Smooth muscle cell (in vitro differentiated cells): ENCODE measurements around the gene IKZF2. TPM values are rescaled to one million over a fixed set of nuclear protein-coding genes. Genes with fewer than 3 reads are reported as not detected.

Experiments used
- DNase-seq: peaks from one replicate; lab custom pipeline; 2025; ENCODE audit not compliant: unreplicated experiment; lab: John Stamatoyannopoulos, UW
- H2AFZ ChIP-seq: fragments of 200-600 bp; sonication (generic); 2 replicates; pipeline ENCODE4 v1.6.0; 2016; ENCODE audit warnings: antibody characterized with exemption, low read depth, mild to moderate bottlenecking
- H3F3A ChIP-seq: fragments of 200-600 bp; sonication (generic); 2 replicates; pipeline ENCODE4 v1.6.0; 2017; ENCODE audit warnings: antibody characterized with exemption, low read depth
- H3K27ac ChIP-seq: fragments of 200-600 bp; sonication (generic); 2 replicates; pipeline ENCODE4 v1.5.1; 2016; ENCODE audit warnings: low read depth, mild to moderate bottlenecking
- H3K27me3 ChIP-seq: fragments of 200-600 bp; sonication (generic); 2 replicates; pipeline ENCODE4 v1.6.1; 2016; ENCODE audit warnings: low read depth, mild to moderate bottlenecking
- H3K36me3 ChIP-seq: fragments of 200-600 bp; sonication (generic); 2 replicates; pipeline ENCODE4 v1.5.1; 2016; ENCODE audit warnings: low read depth
- H3K4me1 ChIP-seq: fragments of 200-600 bp; sonication (generic); 2 replicates; pipeline ENCODE4 v1.5.1; 2016; ENCODE audit warnings: low read depth
- H3K4me2 ChIP-seq: fragments of 200-600 bp; sonication (generic); 2 replicates; pipeline ENCODE4 v1.6.0; 2016; ENCODE audit warnings: mild to moderate bottlenecking
- H3K4me3 ChIP-seq: fragments of 200-600 bp; sonication (generic); 2 replicates; pipeline ENCODE4 v1.5.1; 2016; ENCODE audit warnings: mild to moderate bottlenecking
- H3K79me2 ChIP-seq: fragments of 200-600 bp; sonication (generic); 2 replicates; pipeline ENCODE4 v1.6.0; 2016; ENCODE audit warnings: low read depth, mild to moderate bottlenecking
- H3K9ac ChIP-seq: fragments of 200-600 bp; sonication (generic); 2 replicates; pipeline ENCODE4 v1.6.0; 2016; ENCODE audit warnings: low read depth
- H3K9me3 ChIP-seq: fragments of 200-600 bp; sonication (generic); replicated peaks from 2 replicates; pipeline ENCODE4 v1.5.1; 2016; ENCODE audit warnings: low read depth
- H4K20me1 ChIP-seq: fragments of 200-600 bp; sonication (generic); 2 replicates; pipeline ENCODE4 v1.6.0; 2016; ENCODE audit warnings: low read depth
- CTCF ChIP-seq: fragments of 200-600 bp; sonication (generic); IDR thresholded peaks from 2 replicates; pipeline ENCODE4 v1.5.1; 2017; ENCODE audit warnings: borderline replicate concordance, mild to moderate bottlenecking, antibody characterized with exemption; ENCODE audit not compliant: insufficient read depth, poor library complexity, severe bottlenecking
- WGBS: methylation state at CpG from one replicate; pipeline ENCODE4 v1.1.7; 2016; ENCODE audit warnings: low lambda C conversion rate; 5-methylcytosine and 5-hydroxymethylcytosine counted together
- polyA plus RNA-seq: library from polyadenylated mRNA; unstranded; fragments of >200 nt; fragmentation: Nextera tagmentation; extraction: Ambion mirVana; gene quantifications from 2 replicates; pipeline ENCODE4 v1.2.1, GENCODE V29; 2016
- total RNA-seq: library from RNA; depleted of rRNA; stranded (reverse); fragments of >200 nt; gene quantifications from 2 replicates; pipeline ENCODE4 v1.2.3, GENCODE V29; 2014

The IKZF2 gene
- total and polyA plus RNA-seq, 2 experiments from 2014 or later = 0.69 to 16.5 TPM

- Histone ChIP-seq H3K4me1 (no peaks in the 10 kb centered on the region), H3F3A (no peaks in the 10 kb centered on the region), H3K36me3 (no peaks in the 10 kb centered on the region), H3K27ac (no peak overlapping the region), H4K20me1 (no peaks in the 10 kb centered on the region), H3K4me3 (no peak overlapping the region), H3K4me2 (no peak overlapping the region), H3K9ac (no peak overlapping the region), H3K79me2 (no peaks in the 10 kb centered on the region), H3K27me3 (no peaks in the 10 kb centered on the region), H3K9me3 (no peaks in the 10 kb centered on the region), H2AFZ (no peak overlapping the region)
- no peak for TF ChIP-seq CTCF
- 92% methylated on average over 2 of the region's 2 CpGs for WGBS
- DNase-seq = no peak
Measured at GRCh38 chr2:212977152-212977551, 174.3 kb downstream of the IKZF2 start.

GRCh38 chr2:212975333-212975732 lies 176.1 kb downstream of the IKZF2 start:
- H3K9ac ChIP-seq = no peak overlapping the region
- no peaks in the 10 kb centered on the region for H3K9me3 ChIP-seq

GRCh38 chr2:212974692-212975091 lies 176.7 kb downstream of the IKZF2 start:
- H3K27ac ChIP-seq = peak overlapping the region; percentile 66
- 61% methylated on average over 2 of the region's 2 CpGs for WGBS
- no peak for TF ChIP-seq CTCF

More at GRCh38 chr2:212975333-212975732, 176.1 kb downstream of the IKZF2 start:
- H3F3A ChIP-seq = no peaks in the 10 kb centered on the region
- no peaks in the 10 kb centered on the region for H4K20me1 ChIP-seq
- no peaks in the 10 kb centered on the region for H3K79me2 ChIP-seq
- DNase-seq = no peak
- no peaks in the 10 kb centered on the region for H3K36me3 ChIP-seq
- no peaks in the 10 kb centered on the region for H3K27me3 ChIP-seq
- H2AFZ ChIP-seq = no peak overlapping the region
- no peaks in the 10 kb centered on the region for H3K4me1 ChIP-seq
- TF ChIP-seq CTCF = no peak
- no peak overlapping the region for H3K4me3 ChIP-seq
- peak overlapping the region; percentile 66 for H3K27ac ChIP-seq
- no peak overlapping the region for H3K4me2 ChIP-seq
- 62% methylated on average over 1 of the region's 1 CpG for WGBS

GRCh38 chr2:212973347-212973746 lies 178.1 kb downstream of the IKZF2 start:
- no peak for DNase-seq
- Histone ChIP-seq H2AFZ (no peak overlapping the region), H4K20me1 (no peaks in the 10 kb centered on the region), H3K36me3 (no peaks in the 10 kb centered on the region), H3K4me3 (no peak overlapping the region), H3F3A (no peaks in the 10 kb centered on the region), H3K27me3 (no peaks in the 10 kb centered on the region), H3K79me2 (no peaks in the 10 kb centered on the region), H3K4me1 (peaks cover 6% of the 10 kb centered on the region), H3K9ac (no peak overlapping the region), H3K4me2 (no peak overlapping the region), H3K27ac (no peak overlapping the region), H3K9me3 (no peaks in the 10 kb centered on the region)
- WGBS = 80% methylated on average over 3 of the region's 3 CpGs
- TF ChIP-seq CTCF = no peak

More at GRCh38 chr2:212974692-212975091, 176.7 kb downstream of the IKZF2 start:
- Histone ChIP-seq H3F3A (no peaks in the 10 kb centered on the region), H2AFZ (no peak overlapping the region), H4K20me1 (no peaks in the 10 kb centered on the region), H3K27me3 (no peaks in the 10 kb centered on the region), H3K4me3 (no peak overlapping the region), H3K4me2 (no peak overlapping the region), H3K79me2 (no peaks in the 10 kb centered on the region), H3K36me3 (no peaks in the 10 kb centered on the region), H3K9me3 (no peaks in the 10 kb centered on the region), H3K9ac (no peak overlapping the region), H3K4me1 (no peaks in the 10 kb centered on the region)
- no peak for DNase-seq
